GM23338 (cell line): Measurements from ENCODE around the gene CRYBA1.

Experiments
- CREB1 ChIP-seq: fragments of 250-450 bp; sonication (Bioruptor Pico); IDR thresholded peaks from 2 replicates; pipeline ENCODE4 v1.5.0; 2020; ENCODE audit warnings: low read depth, mild to moderate bottlenecking, moderate library complexity
- CTCF ChIP-seq, 2 experiments: fragments of 200-600 bp in 1 of 2; sonication (generic) in 1 of 2; conservative IDR thresholded peaks; 2 replicates each; pipeline versions ENCODE4 v1.5.1 to v1.6.1; 2016 to 2017; ENCODE audit warnings: antibody characterized with exemption in 2 of 2, low read depth in 2 of 2, mild to moderate bottlenecking in 2 of 2, moderate library complexity in 1 of 2
- EZH2 ChIP-seq: fragments of 200-600 bp; sonication (generic); IDR thresholded peaks from one replicate; pipeline ENCODE4 v1.8.0; 2017; ENCODE audit warnings: antibody characterized with exemption, mild to moderate bottlenecking, low read depth; ENCODE audit not compliant: unreplicated experiment
- JUNB ChIP-seq: IDR thresholded peaks from one replicate; pipeline ENCODE4 v1.6.1; 2016; ENCODE audit warnings: antibody characterized with exemption; ENCODE audit not compliant: unreplicated experiment
- POLR2AphosphoS5 ChIP-seq: IDR thresholded peaks from 2 replicates; pipeline ENCODE4 v1.6.1; 2016; ENCODE audit warnings: antibody characterized with exemption, low read depth
- ZNF331 ChIP-seq: fragments of 250-450 bp; sonication (Bioruptor Pico); IDR thresholded peaks from 2 replicates; pipeline ENCODE4 v1.5.0; 2020; ENCODE audit warnings: low read depth, mild to moderate bottlenecking, moderate library complexity

- TF ChIP-seq CTCF (conservative IDR thresholded peaks at IDR 0.05; ENCODE audit: low read depth in 2 of 2) (no peak), EZH2 (no peak), JUNB (no peak), ZNF331 (CRISPR knock-in tag) (no peak), POLR2AphosphoS5 (no peak), CREB1 (no peak)
Observed at GRCh38 chr17:29210879-29211278, 35.8 kb upstream of the CRYBA1 start.
